ENCODE measurements around the gene USP25.

Gene USP25

GRCh38 chr21:15809818-15810217, 80.0 kb downstream of the USP25 start:
- no peak for DNase-seq (ENCODE audit: low read depth in 2 of 2)

- no peak for DNase-seq (ENCODE audit: low read depth in 2 of 2)
Measured at GRCh38 chr21:15815285-15815684, 85.5 kb downstream of the USP25 start.

- no peak for DNase-seq (ENCODE audit: low read depth in 2 of 2)
Measured at GRCh38 chr21:15820327-15820726, 90.5 kb downstream of the USP25 start.

DNA sequence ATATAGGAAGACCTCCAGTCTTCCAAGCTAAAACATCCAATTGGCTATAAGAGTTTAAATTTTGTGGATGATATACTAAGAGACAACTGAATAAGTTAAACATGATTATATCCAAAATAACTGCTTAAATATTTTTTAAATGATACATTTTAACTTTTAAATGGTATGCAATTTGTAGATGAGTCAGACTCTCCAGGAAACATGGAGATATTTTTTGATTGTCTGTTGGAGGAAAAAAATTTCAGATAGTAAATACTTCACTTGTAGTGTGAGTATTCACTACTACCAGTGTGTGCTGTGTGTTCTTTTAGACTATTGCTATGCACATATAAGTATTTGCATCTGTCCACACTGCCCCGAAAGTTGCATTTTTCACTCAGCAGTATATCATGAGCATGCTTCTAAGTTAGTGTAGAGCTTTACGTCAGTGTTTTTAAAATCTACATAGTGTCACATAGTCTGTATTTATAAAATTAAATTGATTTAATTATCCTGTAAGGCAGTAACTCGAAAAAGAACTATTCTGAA, 91.1 kb downstream of the USP25 start:
- DNase-seq (ENCODE audit: low read depth in 2 of 2) = no peak

- DNase-seq (ENCODE audit: low read depth in 2 of 2) = no peak
Measured at GRCh38 chr21:15823486-15824150, 93.8 kb downstream of the USP25 start.

DNA sequence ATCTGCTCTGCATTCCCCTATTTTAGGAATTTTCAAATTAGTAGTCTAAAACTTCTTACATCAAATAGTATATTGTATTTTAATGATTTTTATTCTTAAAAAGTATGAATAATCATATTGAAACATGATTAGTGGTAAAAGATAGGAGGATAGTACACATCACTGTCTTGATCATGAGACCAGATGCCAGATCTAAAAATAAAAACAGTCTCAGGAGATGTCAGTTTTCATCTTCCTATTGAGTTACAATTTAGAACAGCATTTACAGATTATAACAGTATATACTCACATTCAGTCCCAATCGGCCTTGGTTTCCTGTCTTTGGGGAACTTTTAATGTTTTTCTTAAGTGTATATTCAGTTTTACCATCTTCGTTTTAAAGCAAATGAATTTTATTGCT, 95.9 kb downstream of the USP25 start:
- no peak for DNase-seq (ENCODE audit: low read depth in 2 of 2)

DNA sequence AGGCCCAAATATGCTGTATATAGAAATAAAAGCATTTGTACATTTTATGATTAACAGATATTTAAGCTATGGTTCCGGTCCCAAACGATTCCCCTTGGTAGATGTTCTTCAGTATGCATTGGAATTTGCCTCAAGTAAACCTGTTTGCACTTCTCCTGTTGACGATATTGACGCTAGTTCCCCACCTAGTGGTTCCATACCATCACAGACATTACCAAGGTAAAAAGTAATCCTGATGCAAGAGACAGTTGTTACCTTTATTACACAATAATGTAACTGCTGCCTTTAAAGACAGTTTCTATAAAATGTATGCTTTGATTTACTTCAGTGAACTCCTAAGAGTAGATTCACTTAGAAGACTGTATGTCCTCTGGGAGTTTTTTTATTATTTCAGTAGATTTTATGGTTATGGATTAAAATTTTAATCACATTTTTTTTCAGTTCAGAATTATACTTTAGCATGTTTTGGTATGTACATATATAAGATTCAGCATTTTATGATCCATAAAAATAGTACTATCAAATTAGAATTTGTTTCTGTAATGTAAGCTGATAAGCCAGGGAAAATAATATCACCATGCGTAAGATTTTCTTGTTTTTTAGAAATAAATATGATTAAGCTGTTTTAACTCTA, 96.5 kb downstream of the USP25 start:
- DNase-seq (ENCODE audit: low read depth in 2 of 2) = no peak

DNA sequence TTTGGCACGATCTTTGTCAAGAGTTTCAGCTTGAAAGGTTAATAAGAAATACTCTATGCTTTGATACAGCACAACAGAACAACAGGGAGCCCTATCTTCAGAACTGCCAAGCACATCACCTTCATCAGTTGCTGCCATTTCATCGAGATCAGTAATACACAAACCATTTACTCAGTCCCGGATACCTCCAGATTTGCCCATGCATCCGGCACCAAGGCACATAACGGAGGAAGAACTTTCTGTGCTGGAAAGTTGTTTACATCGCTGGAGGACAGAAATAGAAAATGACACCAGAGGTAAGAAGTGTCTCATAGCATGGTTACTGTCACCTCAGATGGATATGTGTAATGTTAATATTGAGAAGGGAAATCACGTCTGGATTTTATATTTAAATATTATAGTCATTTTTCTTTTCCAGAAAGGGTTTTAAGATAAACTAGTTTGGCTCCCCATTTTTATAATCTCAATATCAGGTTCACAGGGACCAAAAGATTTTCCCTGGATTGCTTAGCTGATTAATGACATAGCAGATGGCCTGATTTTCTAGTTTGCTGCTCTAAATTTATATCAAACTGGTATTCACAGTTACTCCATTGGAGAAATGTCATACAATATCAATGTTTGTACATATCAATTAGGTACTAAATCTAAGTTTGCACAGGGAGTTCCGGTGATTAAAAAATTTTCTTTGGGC, 97.3 kb downstream of the USP25 start:
- DNase-seq (ENCODE audit: low read depth in 2 of 2) = no peak

- DNase-seq (ENCODE audit: low read depth in 2 of 2) = no peak
Measured at GRCh38 chr21:15831497-15831896, 101.7 kb downstream of the USP25 start.

GRCh38 chr21:15837645-15838044, 107.9 kb downstream of the USP25 start:
- DNase-seq (ENCODE audit: low read depth in 2 of 2) = no peak

DNA sequence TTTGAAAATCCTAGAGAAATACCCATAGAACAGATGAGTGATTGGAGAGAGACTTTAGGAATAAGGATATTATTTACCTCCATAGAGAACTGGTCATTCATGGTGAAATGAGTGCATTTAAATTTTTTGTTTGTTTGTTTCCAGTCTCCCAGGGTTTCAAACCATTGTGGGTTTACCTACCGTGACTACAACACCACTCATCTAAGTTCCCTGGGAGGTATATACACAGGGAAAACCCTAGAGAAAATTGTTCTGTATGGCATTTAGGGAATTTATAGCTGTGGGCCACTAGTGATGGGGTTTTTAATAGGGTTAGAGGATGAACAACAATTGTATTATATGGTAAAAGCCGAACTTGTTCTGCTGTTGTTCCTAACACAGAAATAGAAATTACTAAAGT, 109.2 kb downstream of the USP25 start:
- DNase-seq (ENCODE audit: low read depth in 2 of 2) = no peak

DNA sequence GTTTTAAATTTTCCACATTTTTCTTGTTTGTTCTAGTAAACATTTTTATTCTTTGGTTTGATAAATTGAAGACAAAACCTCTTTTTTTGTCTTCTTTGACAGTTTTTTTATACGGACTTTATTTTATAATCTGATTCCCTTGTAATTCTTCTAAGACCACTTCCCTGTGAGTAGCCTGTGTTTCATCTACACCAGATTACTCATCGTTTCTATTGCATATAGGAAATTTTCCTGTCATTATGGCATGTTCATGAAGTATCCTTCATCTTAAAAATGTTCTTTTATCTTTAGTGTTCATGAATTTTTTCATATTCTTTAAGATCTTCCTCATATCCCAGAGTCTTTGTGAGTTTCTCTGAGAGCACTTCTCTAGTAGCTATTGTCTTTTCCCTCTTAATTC, 109.8 kb downstream of the USP25 start:
- DNase-seq (ENCODE audit: low read depth in 2 of 2) = no peak

DNA sequence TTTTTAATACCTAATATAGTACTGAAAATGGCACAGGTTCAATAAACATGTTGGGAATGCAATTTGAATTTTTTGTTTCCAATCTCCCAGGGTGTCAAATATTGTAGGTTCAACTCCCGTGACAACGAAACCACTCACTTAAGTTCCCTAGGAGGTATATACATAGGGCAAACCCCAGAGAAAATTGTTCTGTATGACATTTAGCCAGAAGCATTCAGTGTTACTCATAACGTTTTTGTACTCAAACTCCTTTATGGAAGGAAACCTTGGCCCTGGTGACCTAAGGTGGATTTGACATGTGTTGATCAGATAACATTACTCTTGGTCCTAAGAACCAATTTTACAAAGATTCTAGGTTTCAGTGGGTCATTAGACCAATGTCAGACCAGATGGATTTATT, 110.6 kb downstream of the USP25 start:
- no peak for DNase-seq (ENCODE audit: low read depth in 2 of 2)

GRCh38 chr21:15841856-15842564, 112.2 kb downstream of the USP25 start:
- no peak for DNase-seq (ENCODE audit: low read depth in 2 of 2)

GRCh38 chr21:15842565-15842880, 112.7 kb downstream of the USP25 start:
- DNase-seq (ENCODE audit: low read depth in 2 of 2) = no peak

GRCh38 chr21:15843766-15844165, 114.0 kb downstream of the USP25 start:
- DNase-seq (ENCODE audit: low read depth in 2 of 2) = no peak

DNA sequence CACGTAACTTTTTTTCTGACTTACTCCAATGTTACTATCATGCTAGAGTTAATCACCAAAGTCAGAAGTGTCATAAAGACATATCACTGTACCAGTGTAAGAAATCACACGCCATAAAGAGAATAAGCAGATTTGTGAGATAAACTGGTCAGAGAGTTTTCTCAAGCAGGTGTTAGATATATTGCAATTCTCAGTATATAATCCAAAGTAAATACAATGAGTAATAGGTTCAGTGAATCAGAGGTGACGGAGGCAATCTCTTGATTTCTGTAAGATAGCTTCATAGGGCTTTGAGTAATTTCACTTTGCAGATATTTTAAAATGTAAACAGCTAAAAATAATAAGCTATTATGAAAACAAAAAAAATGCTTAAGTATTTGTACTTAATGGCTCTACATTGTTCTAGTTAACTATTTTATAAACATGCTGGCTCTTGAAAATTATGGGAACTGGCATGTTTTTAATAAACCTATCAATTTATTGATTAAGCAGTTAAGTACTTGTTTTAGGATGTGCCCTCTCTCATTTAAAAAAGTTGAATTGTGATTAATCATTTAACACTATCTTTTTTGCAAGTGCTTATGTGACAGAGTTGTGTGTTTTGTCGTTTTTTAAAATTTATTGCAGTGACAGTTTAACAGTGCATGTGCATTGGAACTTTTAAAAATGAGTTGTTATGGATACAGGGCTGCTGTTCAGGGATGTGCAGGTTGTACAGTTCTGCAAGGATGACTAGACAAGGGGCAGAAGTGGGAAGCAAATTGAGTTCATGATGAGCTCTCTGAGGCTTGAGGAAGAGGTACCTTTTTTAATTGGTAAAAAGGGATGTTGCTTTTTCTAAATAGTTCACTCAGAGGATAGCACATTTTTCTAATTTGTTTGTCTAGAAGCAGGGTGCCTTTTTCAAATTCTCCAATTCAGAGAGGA, 119.1 kb downstream of the USP25 start:
- DNase-seq (ENCODE audit: low read depth in 2 of 2) = no peak

- DNase-seq (ENCODE audit: low read depth in 2 of 2) = no peak
Measured at GRCh38 chr21:15849927-15850326, 120.1 kb downstream of the USP25 start.

DNA sequence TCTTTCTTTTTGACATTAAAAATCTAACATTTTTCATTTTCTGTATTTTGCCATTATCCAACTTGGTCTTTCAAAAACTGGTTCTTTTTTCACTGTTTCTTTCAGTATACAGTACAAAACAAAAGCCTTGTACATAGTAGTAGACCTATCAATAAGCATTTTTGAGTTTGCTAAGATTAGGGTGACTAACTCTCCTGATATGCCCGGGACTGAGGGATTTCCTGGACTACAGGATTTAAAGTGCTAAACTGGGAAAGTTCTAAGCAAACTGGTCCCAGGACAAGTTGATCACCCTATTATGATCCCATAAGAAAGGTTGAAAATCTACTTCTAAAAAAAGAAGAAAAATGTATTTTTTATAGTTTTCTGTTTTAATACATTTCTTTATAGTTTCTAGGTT, 120.9 kb downstream of the USP25 start:
- DNase-seq (ENCODE audit: low read depth in 2 of 2) = no peak

GRCh38 chr21:15852146-15852545, 122.4 kb downstream of the USP25 start:
- DNase-seq (ENCODE audit: low read depth in 2 of 2) = no peak

DNA sequence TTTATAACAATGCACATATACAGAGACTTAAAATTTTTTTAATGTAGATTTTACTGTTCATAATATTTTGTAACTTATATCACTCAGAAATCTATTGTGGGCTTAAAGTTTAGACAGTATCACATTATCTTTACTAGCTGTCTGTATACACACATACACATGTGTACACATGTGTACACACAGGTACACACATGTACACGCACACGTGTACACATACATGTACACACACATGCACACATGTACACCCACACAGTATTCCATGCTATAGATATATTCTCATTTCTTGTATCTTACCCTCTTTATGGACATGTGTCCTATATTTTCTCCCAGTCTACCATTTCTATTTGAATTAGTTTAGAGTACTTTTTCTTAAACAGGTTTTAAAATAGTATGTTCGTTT, 123.3 kb downstream of the USP25 start:
- no peak for DNase-seq (ENCODE audit: low read depth in 2 of 2)
